ENCODE measurements around the gene OPN1LW.
"Not testable (repeated sequence)": the region's sequence is repeated elsewhere in the genome, so short reads cannot be mapped to it uniquely, and the experiment has no call there.

Gene OPN1LW

GRCh38 chrX:154135458-154136229, 8.4 kb upstream of the OPN1LW start:
- no peak for DNase-seq

- peak; percentile 51 for DNase-seq
These were observed 7.3 kb upstream of the OPN1LW start for GRCh38 chrX:154136627-154137161.

GRCh38 chrX:154138857-154139256, 5.2 kb upstream of the OPN1LW start:
- DNase-seq, result no peak

DNA sequence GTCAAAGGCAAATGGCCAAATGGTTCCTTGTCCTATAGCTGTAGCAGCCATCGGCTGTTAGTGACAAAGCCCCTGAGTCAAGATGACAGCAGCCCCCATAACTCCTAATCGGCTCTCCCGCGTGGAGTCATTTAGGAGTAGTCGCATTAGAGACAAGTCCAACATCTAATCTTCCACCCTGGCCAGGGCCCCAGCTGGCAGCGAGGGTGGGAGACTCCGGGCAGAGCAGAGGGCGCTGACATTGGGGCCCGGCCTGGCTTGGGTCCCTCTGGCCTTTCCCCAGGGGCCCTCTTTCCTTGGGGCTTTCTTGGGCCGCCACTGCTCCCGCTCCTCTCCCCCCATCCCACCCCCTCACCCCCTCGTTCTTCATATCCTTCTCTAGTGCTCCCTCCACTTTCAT, 3.8 kb upstream of the OPN1LW start:
- no peak for DNase-seq

DNA sequence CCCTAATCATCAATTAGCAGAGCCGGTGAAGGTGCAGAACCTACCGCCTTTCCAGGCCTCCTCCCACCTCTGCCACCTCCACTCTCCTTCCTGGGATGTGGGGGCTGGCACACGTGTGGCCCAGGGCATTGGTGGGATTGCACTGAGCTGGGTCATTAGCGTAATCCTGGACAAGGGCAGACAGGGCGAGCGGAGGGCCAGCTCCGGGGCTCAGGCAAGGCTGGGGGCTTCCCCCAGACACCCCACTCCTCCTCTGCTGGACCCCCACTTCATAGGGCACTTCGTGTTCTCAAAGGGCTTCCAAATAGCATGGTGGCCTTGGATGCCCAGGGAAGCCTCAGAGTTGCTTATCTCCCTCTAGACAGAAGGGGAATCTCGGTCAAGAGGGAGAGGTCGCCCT, 3.3 kb upstream of the OPN1LW start:
- no peak for DNase-seq

DNA sequence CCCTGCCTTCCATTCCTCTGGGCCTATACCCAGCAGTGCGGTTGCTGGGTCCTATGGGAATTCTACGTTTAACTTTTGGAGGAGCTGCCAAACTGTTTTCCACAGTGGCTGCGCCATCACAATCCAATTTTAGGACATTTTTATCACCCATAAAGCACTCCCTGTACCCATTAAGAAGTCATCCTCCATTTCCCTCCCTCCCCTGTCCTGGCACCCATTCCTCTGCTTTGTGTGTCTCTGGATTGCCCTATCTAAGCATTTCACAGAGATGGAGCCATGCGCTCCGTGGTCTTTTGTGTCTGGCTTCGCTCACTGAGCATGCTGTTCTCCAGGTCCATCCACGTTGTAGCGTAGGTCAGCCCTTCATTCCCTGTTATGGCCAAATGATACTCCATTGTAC, 1.7 kb upstream of the OPN1LW start:
- no peak for DNase-seq

GRCh38 chrX:154142950-154143745, 895 bp upstream of the OPN1LW start:
- DNase-seq, result no peak

DNA sequence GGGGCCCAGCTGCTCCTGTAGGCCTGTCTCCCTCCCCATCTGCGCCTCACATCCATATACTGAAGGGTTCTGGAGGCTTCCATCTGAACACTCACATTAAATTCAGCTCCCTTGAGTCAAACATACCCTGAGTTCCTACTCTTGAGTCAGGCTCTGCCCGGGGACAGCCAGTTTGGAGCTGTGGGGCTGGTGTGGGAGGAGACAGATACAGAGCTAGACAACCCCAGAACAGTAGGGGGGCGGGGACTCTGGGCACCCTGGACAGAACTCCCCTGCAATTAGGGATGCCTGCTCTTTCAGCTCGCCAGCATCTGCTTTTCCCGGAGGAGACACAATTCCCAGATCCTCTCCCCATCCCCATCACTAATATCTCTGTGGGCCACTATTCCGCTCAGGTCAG, 7.0 kb downstream of the OPN1LW start:
- DNase-seq, result not testable (repeated sequence)

DNA sequence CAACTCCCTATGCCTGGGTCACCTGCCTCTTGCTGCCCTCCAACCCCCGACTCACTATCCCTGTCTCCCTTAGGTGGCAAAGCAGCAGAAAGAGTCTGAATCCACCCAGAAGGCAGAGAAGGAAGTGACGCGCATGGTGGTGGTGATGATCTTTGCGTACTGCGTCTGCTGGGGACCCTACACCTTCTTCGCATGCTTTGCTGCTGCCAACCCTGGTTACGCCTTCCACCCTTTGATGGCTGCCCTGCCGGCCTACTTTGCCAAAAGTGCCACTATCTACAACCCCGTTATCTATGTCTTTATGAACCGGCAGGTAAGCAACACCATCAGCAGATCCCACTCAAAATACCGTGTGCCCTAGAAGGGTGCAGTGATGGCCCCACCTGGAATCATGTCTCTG, 12.2 kb downstream of the OPN1LW start:
- not testable (repeated sequence) for DNase-seq

- not testable (repeated sequence) for DNase-seq
These were observed 13.2 kb downstream of the OPN1LW start for GRCh38 chrX:154157207-154157606.

DNA sequence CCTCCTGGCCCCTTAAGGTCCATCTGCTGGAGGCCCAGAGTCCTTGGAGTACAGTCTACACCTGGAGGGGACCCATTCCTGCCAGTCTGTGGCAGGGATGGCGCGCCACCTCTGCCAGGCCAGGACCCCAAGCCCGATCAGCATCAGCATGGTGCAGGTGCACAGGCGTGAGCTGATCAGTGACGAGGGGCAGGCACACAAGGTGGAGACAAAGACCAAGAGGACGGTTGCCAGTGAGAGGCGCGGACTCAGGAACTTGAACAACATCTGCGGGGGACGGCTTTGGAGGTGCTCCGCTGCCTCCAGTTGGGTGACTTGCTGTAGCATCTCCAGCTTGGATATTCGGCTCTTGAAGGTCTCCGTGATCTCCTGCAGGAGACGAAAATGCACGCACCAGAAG, 15.3 kb downstream of the OPN1LW start:
- DNase-seq, result not testable (repeated sequence)

DNA sequence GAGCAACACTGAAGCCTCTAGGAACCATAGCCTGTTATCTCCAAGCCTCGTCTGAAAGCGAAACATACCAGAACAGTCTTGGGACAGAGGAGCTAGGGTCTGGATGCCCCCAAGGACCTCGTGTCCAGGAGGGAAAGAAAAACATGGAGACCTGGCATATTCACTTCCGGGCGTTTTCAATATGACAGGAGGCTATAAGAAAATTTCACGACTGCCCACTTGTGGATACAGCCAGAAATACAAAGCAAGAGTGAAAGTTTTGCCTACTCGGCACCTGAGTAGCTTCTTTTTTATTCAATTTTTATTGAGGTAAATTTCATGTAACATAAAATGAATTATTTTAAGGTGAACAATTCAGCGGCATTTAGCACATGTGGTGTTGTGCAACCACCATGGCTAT, 20.9 kb downstream of the OPN1LW start:
- not testable (repeated sequence) for DNase-seq

GRCh38 chrX:154168384-154168783, 24.3 kb downstream of the OPN1LW start:
- DNase-seq, result not testable (repeated sequence)

DNA sequence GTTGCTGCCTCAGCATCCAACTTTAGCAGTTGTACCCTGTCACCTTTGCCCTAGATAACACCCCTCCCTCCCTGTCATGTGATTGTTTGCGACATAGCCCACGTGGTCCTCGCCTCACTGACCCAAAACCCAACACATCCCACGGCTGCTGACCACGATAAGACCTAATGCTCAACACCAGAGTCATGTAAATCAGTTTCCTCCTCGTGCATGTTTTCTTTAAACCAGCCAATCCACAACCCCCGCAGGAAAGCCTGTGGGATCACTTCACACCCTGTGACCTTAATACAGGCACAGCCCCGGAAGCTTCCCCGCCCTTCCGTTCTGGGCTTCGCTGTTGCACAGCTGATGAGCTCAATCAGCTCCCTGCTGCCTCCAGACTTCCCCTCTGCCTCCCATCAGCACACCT, 28.5 kb downstream of the OPN1LW start:
- not testable (repeated sequence) for DNase-seq

DNA sequence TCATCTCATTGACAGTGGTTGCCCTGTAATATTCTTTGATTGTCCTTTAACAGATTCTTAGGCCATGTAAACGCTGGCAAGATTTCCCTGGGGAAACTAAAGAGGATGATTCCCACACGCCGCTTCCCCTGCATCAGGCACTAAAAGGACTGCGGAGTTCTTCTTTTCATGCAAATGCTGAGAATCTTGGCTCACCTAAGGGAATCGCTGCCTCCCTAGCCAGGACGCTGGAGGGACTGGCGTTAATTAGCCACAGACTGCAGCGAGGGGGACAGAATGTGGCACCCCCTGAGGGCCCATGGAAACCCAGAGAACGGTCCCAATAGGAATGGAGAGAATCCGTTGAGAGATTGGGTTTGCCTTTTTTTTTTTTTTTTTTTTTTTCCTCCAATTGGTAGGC, 30.3 kb downstream of the OPN1LW start:
- not testable (repeated sequence) for DNase-seq

GRCh38 chrX:154182296-154182695, 38.3 kb downstream of the OPN1LW start, which contains the start of gene OPN1MW:
TSS of gene OPN1MW (plus strand) at chrX:154182596. CDS start at chrX:154182678, 82 bp downstream.
- DNase-seq, result not testable (repeated sequence)

- not testable (repeated sequence) for DNase-seq
These were observed 39.8 kb downstream of the OPN1LW start for GRCh38 chrX:154183794-154184193.

DNA sequence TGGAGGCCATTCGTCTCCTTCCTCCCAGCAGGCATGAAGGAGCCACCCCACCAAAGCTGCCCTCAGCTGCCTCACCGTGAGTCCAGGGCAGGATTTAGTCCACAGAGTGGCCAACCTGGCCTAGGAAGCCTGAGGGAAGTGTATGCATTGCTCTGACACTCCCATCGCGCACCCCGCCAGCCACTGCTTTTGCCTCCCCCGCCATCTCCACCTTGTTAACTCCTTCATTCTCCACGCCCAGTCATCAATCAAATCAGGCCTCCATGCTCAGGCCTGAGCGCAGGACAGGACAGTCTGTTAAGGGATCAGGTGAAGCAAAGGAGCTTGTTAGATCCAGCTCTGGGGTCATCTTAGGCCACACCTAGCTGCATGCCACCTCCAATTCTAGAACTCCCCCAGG, 48.8 kb downstream of the OPN1LW start:
- DNase-seq, result not testable (repeated sequence)

DNA sequence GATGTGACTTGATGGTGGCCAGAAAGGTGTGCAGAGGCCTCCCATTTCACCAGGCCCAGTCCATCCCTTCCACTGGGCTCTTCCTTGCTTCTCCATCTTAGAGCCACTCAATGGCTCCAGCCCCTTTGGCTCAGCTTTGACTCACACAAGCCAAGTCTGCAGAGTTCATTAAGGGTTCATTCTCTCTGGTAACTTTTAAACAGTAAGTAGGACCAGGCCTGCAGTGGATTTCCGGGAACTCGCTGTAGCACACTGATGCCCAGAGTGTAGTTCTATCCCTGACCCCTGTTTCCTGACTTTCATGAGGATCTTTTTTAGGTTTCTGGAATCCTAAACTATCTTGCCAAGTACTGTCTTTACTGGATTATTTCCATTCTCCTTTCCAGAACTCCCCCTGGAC, 50.3 kb downstream of the OPN1LW start:
- DNase-seq, result not testable (repeated sequence)

DNA sequence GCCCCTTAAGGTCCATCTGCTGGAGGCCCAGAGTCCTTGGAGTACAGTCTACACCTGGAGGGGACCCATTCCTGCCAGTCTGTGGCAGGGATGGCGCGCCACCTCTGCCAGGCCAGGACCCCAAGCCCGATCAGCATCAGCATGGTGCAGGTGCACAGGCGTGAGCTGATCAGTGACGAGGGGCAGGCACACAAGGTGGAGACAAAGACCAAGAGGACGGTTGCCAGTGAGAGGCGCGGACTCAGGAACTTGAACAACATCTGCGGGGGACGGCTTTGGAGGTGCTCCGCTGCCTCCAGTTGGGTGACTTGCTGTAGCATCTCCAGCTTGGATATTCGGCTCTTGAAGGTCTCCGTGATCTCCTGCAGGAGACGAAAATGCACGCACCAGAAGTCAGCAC, 52.4 kb downstream of the OPN1LW start:
- DNase-seq, result not testable (repeated sequence)
